IMR-90 (cell line): ENCODE results near the gene LRFN2.

Experiments used
- BHLHE40 ChIP-seq: fragments of 150-350 bp; IDR thresholded peaks from 2 replicates; pipeline ENCODE4 v1.6.1; 2016; ENCODE audit warnings: mild to moderate bottlenecking, low read depth, low read length
- CEBPB ChIP-seq: IDR thresholded peaks from 2 replicates; pipeline ENCODE4 v1.6.1; 2012; ENCODE audit warnings: low read depth, low read length, improper control_type of control experiment
- CHD1 ChIP-seq: IDR thresholded peaks from 2 replicates; pipeline ENCODE4 v1.6.1; 2012; ENCODE audit warnings: low read depth, low read length, improper control_type of control experiment
- MAFK ChIP-seq: IDR thresholded peaks from 2 replicates; pipeline ENCODE4 v1.6.1; 2012; ENCODE audit warnings: low read depth, low read length, improper control_type of control experiment
- MAZ ChIP-seq: IDR thresholded peaks from 2 replicates; pipeline ENCODE4 v1.6.1; 2012; ENCODE audit warnings: low read depth, mild to moderate bottlenecking, low read length, improper control_type of control experiment, moderate library complexity, borderline replicate concordance
- MXI1 ChIP-seq: IDR thresholded peaks from 2 replicates; pipeline ENCODE4 v1.6.1; 2012; ENCODE audit warnings: low read depth, mild to moderate bottlenecking, low read length, moderate library complexity, borderline replicate concordance
- NFE2L2 ChIP-seq: fragments of 150-350 bp; IDR thresholded peaks from 2 replicates; pipeline ENCODE4 v1.6.1; 2016; ENCODE audit warnings: low read depth, mild to moderate bottlenecking, low read length
- POLR2A ChIP-seq: IDR thresholded peaks from 2 replicates; pipeline ENCODE4 v1.6.1; 2012; ENCODE audit warnings: mild to moderate bottlenecking, low read depth, low read length
- RAD21 ChIP-seq: IDR thresholded peaks from 2 replicates; pipeline ENCODE4 v1.6.1; 2012; ENCODE audit warnings: low read length, improper control_type of control experiment
- RCOR1 ChIP-seq: IDR thresholded peaks from 2 replicates; pipeline ENCODE4 v1.6.1; 2012; ENCODE audit warnings: mild to moderate bottlenecking, low read length, improper control_type of control experiment; ENCODE audit not compliant: insufficient replicate concordance
- SMC3 ChIP-seq: fragments of 150-350 bp; IDR thresholded peaks from 2 replicates; pipeline ENCODE4 v1.6.1; 2016; ENCODE audit warnings: low read depth, mild to moderate bottlenecking, antibody characterized with exemption, low read length, moderate library complexity
- TF ChIP-seq, protein P1 (sequence below): conservative IDR thresholded peaks from 2 replicates; pipeline ENCODE4 v1.5.1; 2012; ENCODE audit warnings: mild to moderate bottlenecking, low read depth, low read length, improper control_type of control experiment
- TF ChIP-seq, protein P2 (sequence below): fragments of 150-350 bp; IDR thresholded peaks from 2 replicates; pipeline ENCODE4 v1.6.1; 2017; ENCODE audit warnings: mild to moderate bottlenecking, antibody characterized with exemption, low read length, low read depth
- TF ChIP-seq, protein P3 (sequence below): fragments of 150-350 bp; IDR thresholded peaks from 2 replicates; pipeline ENCODE4 v1.6.1; 2016; ENCODE audit warnings: low read depth, mild to moderate bottlenecking, low read length, moderate library complexity, borderline replicate concordance

GRCh38 chr6:40539853-40540252 lies 47.3 kb downstream of the LRFN2 start:
- TF ChIP-seq, protein P1, sequence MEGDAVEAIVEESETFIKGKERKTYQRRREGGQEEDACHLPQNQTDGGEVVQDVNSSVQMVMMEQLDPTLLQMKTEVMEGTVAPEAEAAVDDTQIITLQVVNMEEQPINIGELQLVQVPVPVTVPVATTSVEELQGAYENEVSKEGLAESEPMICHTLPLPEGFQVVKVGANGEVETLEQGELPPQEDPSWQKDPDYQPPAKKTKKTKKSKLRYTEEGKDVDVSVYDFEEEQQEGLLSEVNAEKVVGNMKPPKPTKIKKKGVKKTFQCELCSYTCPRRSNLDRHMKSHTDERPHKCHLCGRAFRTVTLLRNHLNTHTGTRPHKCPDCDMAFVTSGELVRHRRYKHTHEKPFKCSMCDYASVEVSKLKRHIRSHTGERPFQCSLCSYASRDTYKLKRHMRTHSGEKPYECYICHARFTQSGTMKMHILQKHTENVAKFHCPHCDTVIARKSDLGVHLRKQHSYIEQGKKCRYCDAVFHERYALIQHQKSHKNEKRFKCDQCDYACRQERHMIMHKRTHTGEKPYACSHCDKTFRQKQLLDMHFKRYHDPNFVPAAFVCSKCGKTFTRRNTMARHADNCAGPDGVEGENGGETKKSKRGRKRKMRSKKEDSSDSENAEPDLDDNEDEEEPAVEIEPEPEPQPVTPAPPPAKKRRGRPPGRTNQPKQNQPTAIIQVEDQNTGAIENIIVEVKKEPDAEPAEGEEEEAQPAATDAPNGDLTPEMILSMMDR: no peak
- TF ChIP-seq MXI1 (no peak), MAZ (no peak), SMC3 (no peak), POLR2A (no peak), CEBPB (no peak), NFE2L2 (no peak), MAFK (no peak), CHD1 (no peak), RCOR1 (no peak), RAD21 (no peak), BHLHE40 (no peak)
- TF ChIP-seq, protein P2, sequence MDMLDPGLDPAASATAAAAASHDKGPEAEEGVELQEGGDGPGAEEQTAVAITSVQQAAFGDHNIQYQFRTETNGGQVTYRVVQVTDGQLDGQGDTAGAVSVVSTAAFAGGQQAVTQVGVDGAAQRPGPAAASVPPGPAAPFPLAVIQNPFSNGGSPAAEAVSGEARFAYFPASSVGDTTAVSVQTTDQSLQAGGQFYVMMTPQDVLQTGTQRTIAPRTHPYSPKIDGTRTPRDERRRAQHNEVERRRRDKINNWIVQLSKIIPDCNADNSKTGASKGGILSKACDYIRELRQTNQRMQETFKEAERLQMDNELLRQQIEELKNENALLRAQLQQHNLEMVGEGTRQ: no peak
- TF ChIP-seq, protein P3, sequence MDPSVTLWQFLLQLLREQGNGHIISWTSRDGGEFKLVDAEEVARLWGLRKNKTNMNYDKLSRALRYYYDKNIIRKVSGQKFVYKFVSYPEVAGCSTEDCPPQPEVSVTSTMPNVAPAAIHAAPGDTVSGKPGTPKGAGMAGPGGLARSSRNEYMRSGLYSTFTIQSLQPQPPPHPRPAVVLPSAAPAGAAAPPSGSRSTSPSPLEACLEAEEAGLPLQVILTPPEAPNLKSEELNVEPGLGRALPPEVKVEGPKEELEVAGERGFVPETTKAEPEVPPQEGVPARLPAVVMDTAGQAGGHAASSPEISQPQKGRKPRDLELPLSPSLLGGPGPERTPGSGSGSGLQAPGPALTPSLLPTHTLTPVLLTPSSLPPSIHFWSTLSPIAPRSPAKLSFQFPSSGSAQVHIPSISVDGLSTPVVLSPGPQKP: no peak
